Left renal cortex interstitium (tissue), 4 donors: ENCODE data around the gene ATXN1. TPM values are rescaled to one million over a fixed set of nuclear protein-coding genes. Genes with fewer than 3 reads are reported as not detected.

ENCODE experiments used
- DNase-seq, 4 donors: peaks; one replicate each; pipeline ENCODE4 v3.0.0-alpha.2; 2013; ENCODE audit warnings: low read depth in 4 of 4, low spot score in 2 of 4, missing footprints in 1 of 4
- polyA plus RNA-seq, 4 donors: library from polyadenylated mRNA; unstranded; fragments of 120-200 nt; gene quantifications; one replicate each; pipeline ENCODE4 v1.2.1, GENCODE V29; 2013; ENCODE audit not compliant: insufficient read length in 4 of 4

Gene ATXN1
- polyA plus RNA-seq, 4 donors = 17.0 to 23.0 (median 19.4) TPM

DNA sequence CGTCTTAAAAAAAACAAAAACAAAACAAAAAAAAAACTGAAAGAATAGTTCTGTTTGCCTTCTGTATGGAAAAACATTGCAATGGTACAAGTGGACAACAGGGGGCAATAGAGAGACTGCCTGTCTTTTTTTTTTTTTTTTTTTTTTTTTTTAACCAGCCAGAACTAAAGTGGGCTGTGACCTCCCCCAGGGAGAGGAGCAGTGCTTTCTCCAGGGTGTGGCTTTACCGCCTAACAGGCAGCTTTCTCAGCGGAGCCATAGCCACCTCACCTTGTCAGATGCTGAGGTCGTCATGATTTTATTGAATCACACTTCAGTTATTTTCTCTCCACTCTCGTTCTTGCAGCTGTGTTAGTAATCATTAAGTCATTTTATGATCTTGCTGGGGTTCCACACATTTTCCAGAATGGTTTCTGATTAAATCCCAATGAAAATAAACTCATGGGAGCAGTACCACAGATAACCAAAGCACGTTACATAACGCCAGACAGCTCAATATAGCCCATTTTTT is 444.5 kb downstream of the ATXN1 start:
- DNase-seq = no peak

DNA sequence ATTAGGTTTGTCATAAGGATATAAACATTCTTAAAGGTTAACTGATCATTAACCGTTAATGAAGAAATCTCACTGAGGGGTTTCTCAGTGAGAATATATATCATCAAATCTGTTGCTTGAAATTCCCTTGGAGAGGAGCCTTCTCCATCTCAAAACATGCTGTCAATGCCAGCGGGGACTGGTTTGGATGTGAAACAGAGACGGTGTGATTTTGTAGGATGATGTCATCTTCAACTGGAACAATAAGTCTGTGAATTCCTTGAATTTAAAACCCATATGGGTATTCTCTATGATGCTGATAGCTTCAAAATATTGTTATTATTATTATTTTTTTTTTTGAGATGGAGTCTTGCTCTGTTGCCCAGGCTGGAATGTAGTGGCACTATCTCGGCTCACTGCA is 447.0 kb downstream of the ATXN1 start:
- DNase-seq = no peak

DNA sequence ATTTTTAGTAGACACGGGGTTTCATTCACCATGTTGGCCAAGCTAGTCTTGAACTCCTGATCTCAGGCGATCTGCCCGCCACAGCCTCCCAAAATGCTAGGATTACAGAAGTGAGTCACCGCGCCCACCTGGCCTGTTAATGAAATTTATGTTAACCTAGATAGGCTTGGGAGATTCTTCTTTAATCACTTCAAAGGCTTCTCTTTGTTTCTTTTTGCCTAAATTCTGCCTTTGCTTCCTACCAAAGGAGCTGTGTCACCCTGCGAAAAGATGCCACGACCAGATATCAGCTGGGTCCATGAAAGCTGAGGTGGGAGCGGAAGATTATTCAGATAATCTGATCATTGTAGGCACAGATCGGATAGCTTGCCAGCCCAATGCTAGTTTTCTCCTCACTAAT is 447.5 kb downstream of the ATXN1 start:
- no peak for DNase-seq

DNA sequence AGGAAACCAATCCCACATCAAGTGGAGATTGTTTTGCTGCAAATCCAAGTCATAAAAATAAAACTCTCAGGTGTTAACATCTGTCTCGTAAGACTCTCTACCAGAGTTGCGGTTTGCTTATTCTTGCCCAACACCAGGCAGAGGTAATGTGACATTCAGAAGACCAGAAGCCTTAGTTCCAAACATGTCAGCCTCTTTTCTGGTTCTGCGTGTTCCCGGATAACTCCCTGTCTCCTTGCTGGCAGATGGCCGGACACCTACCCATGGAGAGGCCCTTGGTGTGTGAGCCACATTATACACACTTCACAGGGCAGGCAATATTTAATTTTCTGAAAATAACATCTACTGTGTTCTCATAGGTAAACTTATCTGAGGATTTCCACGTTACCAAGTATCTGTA is 449.5 kb downstream of the ATXN1 start:
- DNase-seq = no peak

DNA sequence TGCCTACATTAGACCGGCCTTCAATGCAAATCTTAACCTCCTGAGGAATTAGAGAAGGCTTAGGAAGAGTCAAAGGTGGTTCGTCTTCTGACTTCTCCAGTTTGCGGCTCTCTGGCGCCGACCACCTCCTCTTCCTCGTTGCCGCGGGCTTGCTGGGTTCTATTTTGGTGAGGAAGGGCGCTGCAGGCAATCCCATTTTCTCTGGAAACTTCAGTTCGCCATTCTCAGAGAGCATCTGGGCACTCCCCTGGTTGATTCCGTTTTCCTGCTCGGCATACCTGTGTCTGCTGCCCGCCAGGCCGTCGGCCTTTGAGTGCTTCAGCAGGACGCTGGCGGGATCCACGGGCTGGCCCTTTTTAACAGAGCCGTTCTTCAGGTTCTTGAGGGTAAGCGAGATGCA is 454.9 kb downstream of the ATXN1 start:
- DNase-seq = no peak

DNA sequence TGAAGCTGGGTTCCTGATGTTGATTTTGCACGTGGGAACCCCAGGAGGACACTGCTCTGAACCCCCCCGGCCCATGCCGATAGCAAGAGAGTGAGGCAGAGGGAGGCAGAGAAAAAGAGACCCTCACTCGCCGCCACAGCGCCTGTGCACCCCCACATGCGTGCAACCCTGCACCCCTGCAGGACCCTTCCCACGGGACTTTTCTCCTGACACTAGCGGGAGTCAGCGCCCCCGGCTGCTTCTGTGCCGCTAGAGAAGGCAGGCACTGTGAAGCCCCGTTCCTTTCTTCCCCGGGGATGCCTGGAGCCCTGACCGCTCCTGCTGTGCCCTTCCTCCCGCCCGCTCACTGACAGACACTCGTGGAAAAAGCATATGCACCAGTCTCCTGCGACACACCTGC is 455.5 kb downstream of the ATXN1 start:
- DNase-seq = no peak

DNA sequence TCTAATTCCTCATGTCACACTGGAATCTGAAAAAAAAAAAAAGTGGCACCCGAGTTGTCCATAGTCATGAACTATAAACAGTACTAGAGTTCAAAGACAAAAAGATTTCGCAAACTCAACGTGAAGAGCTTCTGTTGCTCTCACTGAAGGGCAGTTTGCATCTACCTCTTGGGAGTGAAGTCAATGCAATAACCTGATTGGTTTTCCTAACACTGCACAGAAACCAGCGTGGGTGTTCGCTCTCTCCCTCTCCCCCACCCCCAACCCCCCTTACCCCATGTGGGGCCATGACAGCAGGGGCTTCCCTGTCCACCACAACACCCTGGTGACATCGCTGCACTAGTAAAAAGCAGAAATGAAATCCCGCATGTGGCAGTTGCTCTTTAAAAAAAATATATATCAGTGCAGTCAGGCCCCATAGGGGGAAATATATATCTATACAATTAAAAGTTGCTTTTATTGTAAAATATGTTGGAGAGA is 456.0 kb downstream of the ATXN1 start:
- DNase-seq = no peak

DNA sequence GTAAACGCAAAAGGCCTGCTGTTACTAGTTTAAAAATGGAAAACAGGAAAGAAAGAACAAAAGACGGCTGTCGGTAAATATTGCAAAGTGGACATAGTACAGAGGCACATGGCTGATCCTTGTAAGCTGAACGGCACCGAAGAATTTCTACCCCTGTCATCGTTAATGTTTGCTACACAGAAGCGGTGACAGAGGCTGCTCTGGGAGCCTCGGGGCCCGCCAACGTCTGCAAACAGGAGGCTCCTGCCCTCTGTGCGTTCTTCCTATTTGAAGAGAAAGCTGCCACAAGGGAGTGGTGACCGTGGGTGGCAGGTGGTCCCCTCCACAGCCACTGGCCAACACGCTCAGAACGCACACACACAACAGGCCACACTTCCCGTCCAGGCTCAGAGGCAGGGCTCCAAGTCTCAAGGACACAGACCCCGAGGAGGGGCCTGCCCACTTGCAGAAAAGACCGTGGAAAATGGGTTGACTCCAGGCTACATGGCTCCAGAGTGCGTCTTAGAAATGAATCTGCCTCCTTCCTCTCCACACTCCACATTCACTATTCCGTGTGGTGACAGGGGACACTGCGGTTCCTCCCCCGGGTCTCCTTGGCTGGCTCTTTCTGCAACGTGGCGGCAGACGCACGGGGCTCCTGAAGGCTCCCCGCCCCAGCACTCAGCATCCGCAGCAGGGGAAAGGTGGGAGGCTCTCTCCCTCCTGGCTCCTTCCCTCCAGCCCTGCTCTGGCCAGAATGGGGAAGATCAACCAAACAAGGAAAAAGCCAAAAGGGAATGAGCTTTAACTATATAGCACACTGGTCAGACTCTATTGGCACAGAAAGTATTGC is 458.3 kb downstream of the ATXN1 start:
- DNase-seq = no peak

DNA sequence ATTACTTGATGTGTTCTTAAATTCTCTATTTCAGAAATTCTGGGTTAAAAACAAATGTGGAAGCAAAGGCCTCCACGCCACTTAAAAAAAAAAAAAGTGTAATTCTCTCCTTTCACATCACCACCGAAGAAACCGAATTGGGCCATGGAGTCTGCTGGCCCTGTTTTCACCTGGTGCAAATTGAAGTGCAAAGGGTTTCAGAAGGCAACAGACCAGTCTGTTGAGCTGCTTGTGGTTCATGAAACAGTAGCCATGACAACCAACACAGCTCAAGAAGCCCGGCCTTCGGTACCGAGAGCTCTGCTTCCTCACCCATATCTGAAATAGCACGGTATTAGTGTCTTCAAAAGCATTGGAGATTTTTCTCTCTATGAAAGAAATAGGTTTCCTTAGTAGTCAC is 459.7 kb downstream of the ATXN1 start:
- no peak for DNase-seq

DNA sequence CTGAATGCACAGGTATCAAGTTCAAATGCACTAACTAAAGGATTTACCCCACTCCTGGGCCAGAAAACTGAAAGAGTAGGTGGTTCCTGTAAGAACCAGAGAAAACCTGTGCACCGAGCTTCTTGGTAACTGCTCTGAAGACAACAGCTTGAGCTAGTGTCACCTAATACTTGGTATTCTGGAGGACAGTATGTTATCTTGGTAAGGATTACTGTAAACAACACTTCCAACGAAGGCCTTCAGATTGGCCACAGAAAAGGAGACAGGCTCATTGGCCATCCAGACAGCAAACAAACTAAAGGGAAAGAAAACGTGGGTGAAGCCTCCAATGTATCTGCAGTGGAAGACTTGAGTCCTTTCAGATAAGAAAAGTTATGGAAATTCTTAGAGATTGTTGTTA is 461.4 kb downstream of the ATXN1 start:
- no peak for DNase-seq

DNA sequence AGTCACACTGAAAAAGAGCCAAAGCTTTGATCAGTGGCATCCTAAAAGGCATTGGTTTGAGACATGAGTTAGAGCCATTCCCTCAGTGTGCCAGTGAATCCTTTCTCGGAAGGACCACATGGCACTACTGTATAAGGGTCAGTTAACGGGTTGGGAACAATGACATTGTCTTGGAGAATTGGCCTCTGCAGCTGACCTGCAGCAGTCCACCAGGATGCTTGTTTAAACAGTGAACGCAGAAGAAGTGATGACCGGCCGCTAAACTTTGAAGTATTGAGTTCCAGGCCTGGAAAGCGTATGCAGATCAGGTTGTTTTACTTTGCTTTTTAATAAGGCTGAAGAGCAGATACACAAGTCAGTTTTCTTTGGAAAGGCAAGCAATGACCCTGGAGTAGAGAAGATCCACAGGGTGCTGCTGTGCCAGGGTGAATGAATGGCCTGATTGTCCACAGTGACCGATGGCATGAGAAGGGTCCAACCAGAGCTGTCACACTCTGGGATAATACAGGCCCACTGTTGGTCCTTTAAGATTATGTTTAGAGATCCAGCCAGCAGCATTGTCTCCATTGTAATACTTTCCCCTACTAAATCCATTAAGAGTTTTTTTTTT is 465.1 kb downstream of the ATXN1 start:
- DNase-seq = no peak

DNA sequence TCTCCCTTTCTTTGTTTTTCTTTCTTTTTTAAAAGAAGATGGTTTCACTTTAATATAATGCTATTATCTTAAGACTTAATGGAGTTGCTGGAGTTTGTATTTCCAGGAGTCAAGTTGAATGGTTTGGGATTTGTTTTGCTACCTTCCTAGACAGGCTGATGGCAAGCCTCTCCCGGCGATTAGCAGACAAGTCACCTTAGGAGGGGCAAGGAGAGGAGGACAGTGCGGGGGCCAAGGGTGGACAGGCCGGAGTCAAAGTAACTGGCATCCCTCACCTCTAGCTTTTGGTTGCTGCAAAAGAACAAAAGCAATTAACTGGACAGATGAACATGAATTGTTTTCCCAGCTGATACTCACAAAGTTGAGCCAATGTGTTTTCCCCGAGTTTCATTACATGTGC is 465.8 kb downstream of the ATXN1 start:
- DNase-seq = no peak

DNA sequence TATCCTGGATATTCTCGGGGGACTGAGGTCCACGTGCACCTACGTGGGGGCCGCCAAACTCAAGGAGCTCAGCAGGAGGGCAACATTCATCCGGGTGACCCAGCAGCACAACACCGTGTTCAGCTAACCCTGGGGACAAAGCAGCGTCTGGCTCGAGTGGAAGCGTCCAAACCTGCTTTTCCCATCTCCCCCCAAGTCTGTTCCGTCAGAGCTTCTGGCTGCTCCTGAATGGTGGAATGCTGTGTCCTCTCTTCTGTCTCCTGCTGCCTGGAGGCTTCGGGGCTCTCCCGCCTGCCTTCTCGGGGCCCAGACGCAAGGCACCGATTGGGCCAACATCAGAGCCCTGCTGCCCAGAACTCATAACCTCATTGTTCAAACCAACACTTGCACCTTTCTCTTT is 466.2 kb downstream of the ATXN1 start:
- DNase-seq = no peak

DNA sequence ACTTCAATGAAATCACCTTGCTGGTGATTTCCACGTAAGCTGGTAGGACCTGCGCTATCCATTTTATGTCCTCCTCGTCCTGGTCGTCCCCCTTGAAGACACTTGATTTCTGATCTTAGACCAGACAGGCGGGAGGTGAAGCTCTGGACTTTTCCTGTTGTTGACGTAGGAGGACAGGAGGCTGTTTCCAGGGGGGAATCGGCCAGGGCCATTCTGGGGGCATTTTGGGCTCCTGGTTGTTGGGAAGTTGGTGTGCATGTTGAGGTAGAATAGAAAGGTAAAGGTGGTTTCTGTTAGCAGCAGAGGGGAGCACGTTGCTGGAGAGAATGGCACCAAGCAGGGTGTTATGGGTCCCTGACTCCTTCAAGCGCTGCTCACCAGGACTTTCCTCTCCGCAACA is 466.9 kb downstream of the ATXN1 start:
- DNase-seq = no peak

DNA sequence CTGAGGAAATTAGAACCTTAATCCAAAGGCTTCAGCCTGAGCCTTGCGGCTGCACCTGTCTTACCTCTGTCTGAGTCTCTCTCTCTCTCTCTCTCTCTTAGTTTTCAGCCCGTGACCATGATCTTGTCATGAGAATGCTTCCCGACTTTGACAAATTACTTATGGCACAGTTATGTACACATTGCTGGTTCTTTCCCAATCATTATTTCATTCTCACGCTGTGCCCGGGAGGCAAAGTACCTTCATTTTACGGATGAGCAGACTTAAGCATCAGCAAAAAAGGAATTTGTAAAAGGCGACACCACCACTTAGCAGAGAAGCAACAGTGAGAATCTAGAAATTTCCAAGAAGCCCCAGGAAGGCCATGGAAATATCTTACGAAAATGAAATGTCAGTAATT is 468.3 kb downstream of the ATXN1 start:
- no peak for DNase-seq

DNA sequence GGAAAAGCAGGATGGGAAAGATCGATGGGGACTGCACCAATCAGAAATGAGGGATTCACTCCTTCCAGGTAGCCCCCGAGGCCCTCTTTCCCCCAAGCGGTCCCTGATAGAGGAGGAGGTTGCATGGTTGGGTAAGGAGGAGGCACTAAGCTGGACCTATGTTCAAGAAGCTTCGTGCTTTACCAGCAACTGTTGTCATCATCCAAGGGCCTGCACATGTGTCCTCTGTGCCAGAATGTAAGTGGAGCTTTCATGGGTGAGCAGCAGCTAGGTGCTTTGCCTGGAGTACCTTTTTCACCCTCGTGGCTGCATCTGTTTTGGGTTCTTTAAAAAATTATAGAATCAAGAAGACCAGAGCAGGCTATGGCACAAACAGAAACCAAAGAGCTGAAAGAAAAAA is 468.8 kb downstream of the ATXN1 start:
- DNase-seq = no peak

DNA sequence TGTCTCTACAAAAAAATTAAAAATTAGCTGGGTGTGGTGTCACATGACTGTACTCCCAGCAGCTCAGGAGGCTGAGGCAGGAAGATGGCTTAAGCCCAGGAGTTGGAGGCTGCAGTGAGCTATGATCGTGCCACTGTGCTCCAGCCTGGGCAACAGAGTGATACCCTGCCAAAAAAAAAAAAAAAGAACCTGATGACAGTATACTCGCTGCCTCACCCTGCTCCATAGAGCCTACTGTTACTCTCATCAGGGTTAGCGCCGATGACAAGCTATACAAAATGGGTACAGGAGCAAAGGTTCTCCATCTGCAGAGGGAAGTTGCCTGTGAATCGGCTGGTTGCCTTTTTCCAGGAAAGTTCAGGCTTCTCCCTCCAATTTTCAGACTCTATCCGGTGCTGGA is 469.5 kb downstream of the ATXN1 start:
- DNase-seq = no peak

DNA sequence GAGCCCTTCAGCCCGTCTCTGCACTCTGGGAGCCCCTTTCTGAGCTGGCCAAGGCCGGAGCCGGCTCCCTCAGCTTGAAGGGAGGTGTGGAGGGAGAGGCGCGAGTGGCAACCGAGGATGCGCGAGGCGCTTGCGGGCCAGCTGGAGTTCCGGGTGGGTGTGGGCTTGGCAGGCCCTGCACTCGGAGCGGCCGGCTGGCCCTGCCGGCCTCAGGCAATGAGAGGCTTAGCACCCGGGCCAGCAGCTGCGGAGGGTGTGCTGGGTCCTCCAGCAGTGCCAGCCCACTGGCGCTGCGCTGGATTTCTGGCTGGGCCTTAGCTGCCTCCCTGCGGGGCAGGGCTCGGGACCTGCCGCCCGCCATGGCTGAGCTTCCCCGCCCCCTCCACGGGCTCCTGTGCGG is 473.1 kb downstream of the ATXN1 start:
- no peak for DNase-seq

DNA sequence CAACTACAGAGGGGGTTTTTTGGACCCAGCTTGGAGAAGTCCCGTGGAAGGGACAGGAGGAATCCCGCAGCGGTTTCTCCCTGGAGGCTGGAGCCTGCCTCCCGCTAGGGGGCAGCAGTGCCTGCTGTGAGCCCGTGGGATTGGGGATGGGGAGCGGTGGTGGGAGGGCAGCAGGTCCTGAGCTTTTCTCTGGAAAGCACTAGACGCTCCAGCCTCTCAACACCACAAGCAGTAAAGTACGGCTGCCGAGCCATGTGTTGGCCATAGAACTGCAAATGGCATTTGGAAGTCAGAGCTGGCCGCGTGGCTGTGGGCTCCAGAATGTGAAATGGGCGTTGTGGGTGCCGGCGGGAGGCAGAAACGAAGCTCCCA is 475.1 kb downstream of the ATXN1 start:
- peak in 1 of 4 donors; percentile 44 for DNase-seq

DNA sequence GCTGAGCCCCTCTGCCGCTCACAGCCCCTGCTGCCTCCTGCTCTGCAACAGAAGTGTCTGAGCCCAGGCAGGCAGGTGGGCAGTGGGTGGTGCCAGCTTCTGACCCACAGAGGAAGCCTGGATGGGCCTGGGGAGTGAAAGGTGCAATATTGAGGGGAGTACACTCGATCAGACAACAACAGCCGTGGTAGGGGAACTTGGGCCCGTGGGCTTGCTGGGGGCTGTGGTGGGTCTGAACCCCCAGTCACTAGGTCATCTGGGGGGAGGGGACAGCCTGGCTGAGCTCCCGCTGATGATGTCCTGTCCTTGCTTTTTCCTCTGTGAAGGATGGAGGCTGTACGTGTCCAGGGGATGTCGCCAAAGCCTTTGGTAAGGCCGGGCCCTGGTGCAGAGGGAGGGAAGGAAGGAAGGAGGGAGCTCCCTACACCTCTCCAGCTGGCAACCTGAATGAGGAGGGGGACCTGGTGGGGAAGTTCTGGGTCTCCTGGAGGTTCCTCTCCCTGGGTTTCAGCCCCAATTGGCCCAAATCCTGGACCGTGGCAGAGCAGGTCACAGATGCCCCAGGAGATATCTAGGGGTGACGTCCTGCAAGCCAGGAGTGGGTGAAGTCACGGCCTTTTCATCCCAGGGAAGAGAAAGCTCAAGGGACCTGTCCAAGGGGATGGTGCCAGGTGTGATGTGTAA is 475.7 kb downstream of the ATXN1 start:
- DNase-seq = no peak

DNA sequence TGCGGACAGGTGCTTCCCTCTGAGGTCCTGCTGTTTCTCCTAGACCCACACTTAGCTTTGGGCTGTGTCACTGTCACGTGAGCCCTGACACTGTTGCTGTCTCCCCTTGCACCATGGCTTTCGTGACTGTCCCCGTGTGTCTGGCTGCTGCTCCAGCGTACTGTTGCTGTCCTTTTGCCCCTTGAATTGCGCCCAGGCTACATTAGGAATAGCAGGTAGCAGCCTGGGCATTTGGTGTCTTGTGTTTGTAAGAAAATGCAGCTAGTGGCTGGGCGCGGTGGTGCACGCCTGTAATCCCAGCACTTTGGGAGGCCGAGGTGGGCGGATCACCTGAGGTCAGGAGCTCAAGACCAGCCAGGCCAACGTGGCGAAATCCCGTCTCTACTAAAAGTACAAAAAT is 476.8 kb downstream of the ATXN1 start:
- DNase-seq = no peak

DNA sequence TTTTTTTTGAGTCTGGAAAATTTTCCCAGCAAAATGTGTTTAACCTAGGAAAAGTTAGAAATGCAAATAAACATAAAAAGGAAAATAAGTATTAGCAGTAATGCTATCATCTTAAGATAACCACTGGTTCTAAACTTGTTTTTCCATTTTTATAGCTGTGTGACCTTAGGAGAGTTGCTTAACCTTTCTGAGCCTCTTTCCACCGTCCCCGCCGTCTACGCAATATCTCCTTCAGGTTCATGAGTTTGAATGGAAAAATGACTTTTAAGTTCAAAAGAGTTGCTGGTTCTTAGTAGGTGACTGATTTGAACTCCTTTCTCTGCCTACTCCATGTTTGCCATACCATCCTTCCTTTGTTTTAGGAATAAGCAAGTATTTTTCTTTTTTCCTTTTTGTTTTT is 478.9 kb downstream of the ATXN1 start:
- DNase-seq = no peak
